ENCODE data around the gene WHAMM. TPM values are rescaled to one million over a fixed set of nuclear protein-coding genes. Genes with fewer than 3 reads are reported as not detected.

WHAMM gene
- total RNA-seq, 6 experiments from 2014 or later, result 3.7 to 6.5 (median 4.7) TPM

DNA sequence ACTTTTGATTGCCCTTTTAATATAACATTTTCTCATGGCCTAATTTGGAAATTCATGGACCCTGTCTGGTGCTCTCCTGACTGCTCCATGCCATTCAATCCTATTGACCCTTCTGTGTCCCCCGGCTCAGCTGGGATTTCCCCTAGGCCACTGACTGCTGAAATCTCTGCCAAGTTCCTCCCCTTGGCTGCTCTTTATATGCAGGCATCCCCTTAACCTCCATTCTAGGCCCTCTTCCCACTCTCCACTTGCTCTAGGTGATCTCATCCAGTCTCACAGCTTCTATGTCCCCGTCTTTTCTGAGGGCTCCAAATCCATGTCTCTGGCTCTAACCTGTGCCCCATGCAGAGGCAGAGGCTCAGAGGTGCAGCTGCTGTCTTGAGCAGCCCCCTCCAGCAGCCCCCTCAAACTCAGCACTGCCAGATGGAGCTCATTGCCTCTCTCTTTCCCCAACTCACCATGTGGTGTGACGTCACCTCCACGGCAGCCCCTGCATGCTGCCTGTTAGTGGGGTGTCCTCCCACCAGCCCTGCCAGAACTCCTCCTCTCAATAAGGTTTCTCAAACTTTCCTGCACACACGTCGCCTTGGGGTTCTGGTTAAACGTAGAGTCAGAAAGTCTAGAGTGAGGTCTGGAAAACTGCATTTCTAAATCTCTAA is 10.1 kb upstream of the WHAMM start:
- Histone ChIP-seq H3K4me3 (no peak overlapping the region), H3K9me3 (no peaks in the 10 kb centered on the region), H3K4me1 (no peaks in the 10 kb centered on the region), H3K27me3 (no peaks in the 10 kb centered on the region), H3K27ac (no peak overlapping the region), H3K36me3 (no peaks in the 10 kb centered on the region)
- intact Hi-C loops (cut with DNase I), result no loop called here
- 63% methylated on average over 7 of the region's 7 CpGs for WGBS (ENCODE audit: insufficient coverage, low coverage, low lambda C conversion rate, missing lambda C conversion rate)
- no peak for ATAC-seq
- TF ChIP-seq POLR2A (IDR thresholded peaks at IDR 0.05), result no peak
- TF ChIP-seq, protein P1, sequence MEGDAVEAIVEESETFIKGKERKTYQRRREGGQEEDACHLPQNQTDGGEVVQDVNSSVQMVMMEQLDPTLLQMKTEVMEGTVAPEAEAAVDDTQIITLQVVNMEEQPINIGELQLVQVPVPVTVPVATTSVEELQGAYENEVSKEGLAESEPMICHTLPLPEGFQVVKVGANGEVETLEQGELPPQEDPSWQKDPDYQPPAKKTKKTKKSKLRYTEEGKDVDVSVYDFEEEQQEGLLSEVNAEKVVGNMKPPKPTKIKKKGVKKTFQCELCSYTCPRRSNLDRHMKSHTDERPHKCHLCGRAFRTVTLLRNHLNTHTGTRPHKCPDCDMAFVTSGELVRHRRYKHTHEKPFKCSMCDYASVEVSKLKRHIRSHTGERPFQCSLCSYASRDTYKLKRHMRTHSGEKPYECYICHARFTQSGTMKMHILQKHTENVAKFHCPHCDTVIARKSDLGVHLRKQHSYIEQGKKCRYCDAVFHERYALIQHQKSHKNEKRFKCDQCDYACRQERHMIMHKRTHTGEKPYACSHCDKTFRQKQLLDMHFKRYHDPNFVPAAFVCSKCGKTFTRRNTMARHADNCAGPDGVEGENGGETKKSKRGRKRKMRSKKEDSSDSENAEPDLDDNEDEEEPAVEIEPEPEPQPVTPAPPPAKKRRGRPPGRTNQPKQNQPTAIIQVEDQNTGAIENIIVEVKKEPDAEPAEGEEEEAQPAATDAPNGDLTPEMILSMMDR (IDR thresholded peaks at IDR 0.05), result no peak
- no peak for DNase-seq

DNA sequence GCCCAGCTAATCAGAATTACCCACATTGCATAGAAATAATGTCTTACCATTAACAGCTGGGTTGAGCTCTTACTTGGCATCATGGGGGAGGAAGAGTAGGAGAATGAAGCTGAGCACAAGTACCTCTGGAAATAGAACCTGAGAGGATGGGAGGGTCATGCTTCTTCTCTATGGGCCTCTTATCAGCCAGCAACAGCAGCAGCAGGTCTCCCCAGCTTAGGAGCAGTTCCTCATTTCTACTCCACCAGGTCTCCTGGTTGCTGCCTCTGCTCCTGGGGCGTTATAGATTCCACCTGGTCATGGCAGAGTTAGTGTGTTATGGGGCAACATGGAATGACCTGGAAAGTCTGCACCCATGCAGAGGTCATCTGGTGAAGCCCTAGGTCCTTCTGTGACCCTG is 6.9 kb upstream of the WHAMM start:
- Histone ChIP-seq H3K9me3 (no peaks in the 10 kb centered on the region), H3K4me3 (no peak overlapping the region), H3K4me1 (no peaks in the 10 kb centered on the region), H3K36me3 (no peaks in the 10 kb centered on the region), H3K27ac (no peak overlapping the region), H3K27me3 (no peaks in the 10 kb centered on the region)
- DNase-seq (no peak), ATAC-seq (no peak)
- TF ChIP-seq, protein P1 (IDR thresholded peaks at IDR 0.05), result no peak
- no peak for TF ChIP-seq POLR2A (IDR thresholded peaks at IDR 0.05)
- no CpG with 5 or more reads among the region's 1 CpG for WGBS (ENCODE audit: insufficient coverage, low coverage, low lambda C conversion rate, missing lambda C conversion rate)
- intact Hi-C loops (cut with DNase I), result no loop called here

DNA sequence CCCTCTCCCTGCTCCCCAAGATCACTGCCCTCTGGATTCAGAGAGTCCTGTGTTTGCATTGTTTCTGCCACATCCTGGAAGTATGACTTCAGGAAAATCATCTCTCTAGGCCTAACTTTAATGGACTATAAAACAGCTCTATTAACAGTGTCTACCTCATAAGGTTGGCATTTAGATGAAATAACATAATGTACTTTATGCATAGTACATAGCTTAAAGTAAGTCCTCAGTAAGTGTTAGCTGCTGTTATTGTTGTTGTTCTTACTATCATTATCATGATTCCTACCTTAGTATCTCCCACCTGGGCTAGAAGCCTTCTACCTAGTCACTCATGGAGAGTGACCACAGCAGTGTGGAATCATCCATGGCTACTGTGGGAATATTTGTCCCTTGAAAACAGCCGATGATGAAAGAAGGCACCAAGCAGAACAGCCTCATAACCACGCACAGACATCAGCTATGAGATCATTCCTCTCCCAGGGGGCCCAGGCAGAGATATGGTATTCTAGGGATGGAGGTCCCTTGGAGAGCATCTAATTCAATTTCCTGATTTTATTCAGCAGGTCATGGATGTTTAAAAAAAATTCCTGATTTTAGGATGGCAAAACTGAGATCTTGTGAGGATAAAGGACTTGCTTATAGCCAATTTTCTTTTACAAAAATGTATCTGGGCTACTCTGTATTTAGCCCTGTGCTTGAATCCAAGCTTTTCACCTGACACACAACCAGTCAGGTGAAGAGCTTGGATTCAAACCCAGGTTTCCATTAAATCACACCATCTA is 5.4 kb upstream of the WHAMM start:
- intact Hi-C loops (cut with DNase I), result no loop called here
- Histone ChIP-seq H3K27ac (no peak overlapping the region), H3K27me3 (no peaks in the 10 kb centered on the region), H3K9me3 (no peaks in the 10 kb centered on the region), H3K4me3 (no peak overlapping the region), H3K4me1 (peaks cover 0 to 5% (median 0%) of the 10 kb centered on the region in 4 donors), H3K36me3 (no peaks in the 10 kb centered on the region)
- no peak for TF ChIP-seq POLR2A (IDR thresholded peaks at IDR 0.05)
- TF ChIP-seq, protein P1 (IDR thresholded peaks at IDR 0.05), result no peak
- WGBS (ENCODE audit: insufficient coverage, low coverage, low lambda C conversion rate, missing lambda C conversion rate), result no CpG with 5 or more reads among the region's 2 CpGs
- DNase-seq (no peak), ATAC-seq (no peak)

DNA sequence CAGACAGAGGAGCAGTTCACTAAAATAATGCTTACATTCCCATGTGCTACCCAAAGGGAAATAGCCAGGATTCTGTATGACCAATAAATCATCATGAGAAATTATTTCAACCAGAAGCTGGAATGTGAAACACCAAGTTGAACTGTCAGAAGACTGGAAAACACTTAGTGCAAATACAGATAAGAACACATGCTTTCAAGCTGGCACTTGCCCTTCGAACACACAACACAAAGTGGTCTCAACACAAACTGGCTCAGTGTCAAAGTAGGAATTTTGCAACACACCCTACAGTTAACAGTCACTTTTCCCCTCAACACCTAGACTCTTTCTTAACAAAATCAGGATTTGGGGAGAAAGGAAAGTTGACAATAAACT is 4.9 kb upstream of the WHAMM start:
- H3K9me3 ChIP-seq, result no peaks in the 10 kb centered on the region
- intact Hi-C loops (cut with DNase I), result no loop called here
- TF ChIP-seq POLR2A (IDR thresholded peaks at IDR 0.05), result no peak
- TF ChIP-seq, protein P1 (IDR thresholded peaks at IDR 0.05), result no peak
- no peak overlapping the region for H3K27ac ChIP-seq
- 44% methylated on average over 1 of the region's 1 CpG for WGBS (ENCODE audit: insufficient coverage, low coverage, low lambda C conversion rate, missing lambda C conversion rate)
- H3K4me1 ChIP-seq, result peaks cover 0 to 7% (median 0%) of the 10 kb centered on the region in 4 donors
- H3K4me3 ChIP-seq, result no peak overlapping the region
- DNase-seq, result no peak
- H3K27me3 ChIP-seq, result no peaks in the 10 kb centered on the region
- H3K36me3 ChIP-seq, result no peaks in the 10 kb centered on the region
- ATAC-seq, result no peak
